ENCODE measurements around the gene MTMR10. TPM values are rescaled to one million over a fixed set of nuclear protein-coding genes. Genes with fewer than 3 reads are reported as not detected.

Gene MTMR10
- total RNA-seq, 4 donors from 2014 or later, result 16.6 to 41.2 (median 28.0) TPM

DNA sequence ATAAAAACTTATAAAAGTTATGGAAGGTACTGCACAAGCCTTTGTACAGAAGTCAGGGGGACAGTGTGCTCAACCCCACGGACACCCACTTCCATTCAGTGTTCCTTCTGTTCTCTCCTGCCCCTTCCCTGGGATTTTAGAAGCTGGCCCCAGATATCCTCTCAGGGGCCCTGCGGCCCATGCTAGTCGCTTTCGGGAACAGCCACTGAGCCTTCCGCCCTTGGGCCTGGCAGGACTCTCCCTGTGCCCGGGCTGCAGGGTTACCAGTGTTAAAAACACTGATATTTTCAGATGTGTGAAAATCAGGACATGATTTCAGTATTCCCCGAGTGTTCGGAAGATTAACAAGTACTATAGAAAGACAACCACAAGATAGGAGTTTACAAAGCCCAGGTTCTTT, 65.3 kb downstream of the MTMR10 start:
- no peak overlapping the region for H3K4me3 ChIP-seq
- H3K9me3 ChIP-seq, result no peaks in the 10 kb centered on the region
- no peaks in the 10 kb centered on the region for H3K27me3 ChIP-seq
- intact Hi-C loops (cut with DNase I), result no loop called here
- TF ChIP-seq POLR2A (IDR thresholded peaks at IDR 0.05), result no peak
- TF ChIP-seq, protein P1, sequence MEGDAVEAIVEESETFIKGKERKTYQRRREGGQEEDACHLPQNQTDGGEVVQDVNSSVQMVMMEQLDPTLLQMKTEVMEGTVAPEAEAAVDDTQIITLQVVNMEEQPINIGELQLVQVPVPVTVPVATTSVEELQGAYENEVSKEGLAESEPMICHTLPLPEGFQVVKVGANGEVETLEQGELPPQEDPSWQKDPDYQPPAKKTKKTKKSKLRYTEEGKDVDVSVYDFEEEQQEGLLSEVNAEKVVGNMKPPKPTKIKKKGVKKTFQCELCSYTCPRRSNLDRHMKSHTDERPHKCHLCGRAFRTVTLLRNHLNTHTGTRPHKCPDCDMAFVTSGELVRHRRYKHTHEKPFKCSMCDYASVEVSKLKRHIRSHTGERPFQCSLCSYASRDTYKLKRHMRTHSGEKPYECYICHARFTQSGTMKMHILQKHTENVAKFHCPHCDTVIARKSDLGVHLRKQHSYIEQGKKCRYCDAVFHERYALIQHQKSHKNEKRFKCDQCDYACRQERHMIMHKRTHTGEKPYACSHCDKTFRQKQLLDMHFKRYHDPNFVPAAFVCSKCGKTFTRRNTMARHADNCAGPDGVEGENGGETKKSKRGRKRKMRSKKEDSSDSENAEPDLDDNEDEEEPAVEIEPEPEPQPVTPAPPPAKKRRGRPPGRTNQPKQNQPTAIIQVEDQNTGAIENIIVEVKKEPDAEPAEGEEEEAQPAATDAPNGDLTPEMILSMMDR (IDR thresholded peaks at IDR 0.05), result no peak
- peaks cover 17 to 93% (median 28%) of the 10 kb centered on the region in 3 donors for H3K36me3 ChIP-seq
- no peak overlapping the region for H3K27ac ChIP-seq
- WGBS, 2 donors, result 92 to 97% methylated on average over 7 to 8 of the region's 8 CpGs
- H3K4me1 ChIP-seq, result no peaks in the 10 kb centered on the region
- no peak for DNase-seq

GRCh38 chr15:30925686-30926085, 65.7 kb downstream of the MTMR10 start:
- H3K27me3 ChIP-seq, result no peaks in the 10 kb centered on the region
- TF ChIP-seq, protein P1 (IDR thresholded peaks at IDR 0.05), result no peak
- TF ChIP-seq POLR2A (IDR thresholded peaks at IDR 0.05), result no peak
- no peaks in the 10 kb centered on the region for H3K4me1 ChIP-seq
- H3K27ac ChIP-seq, result no peak overlapping the region
- WGBS, 2 donors, result 85 to 100% methylated on average over 1 to 9 of the region's 9 CpGs
- H3K36me3 ChIP-seq, result peaks cover 17 to 93% (median 33%) of the 10 kb centered on the region in 3 donors
- no peak overlapping the region for H3K4me3 ChIP-seq
- no peak for DNase-seq
- intact Hi-C loops (cut with DNase I), result no loop called here
- no peaks in the 10 kb centered on the region for H3K9me3 ChIP-seq

GRCh38 chr15:30924353-30924752, 67.1 kb downstream of the MTMR10 start:
- Histone ChIP-seq H3K4me3 (no peak overlapping the region), H3K36me3 (peaks cover 17 to 98% (median 34%) of the 10 kb centered on the region in 3 donors), H3K9me3 (no peaks in the 10 kb centered on the region), H3K27ac (no peak overlapping the region), H3K27me3 (no peaks in the 10 kb centered on the region), H3K4me1 (no peaks in the 10 kb centered on the region)
- 69 to 86% methylated on average over 3 to 4 of the region's 5 CpGs for WGBS, 2 donors
- no peak for DNase-seq
- intact Hi-C loops (cut with DNase I), result no loop called here
- no peak for TF ChIP-seq POLR2A (IDR thresholded peaks at IDR 0.05)
- TF ChIP-seq, protein P1 (IDR thresholded peaks at IDR 0.05), result no peak

DNA sequence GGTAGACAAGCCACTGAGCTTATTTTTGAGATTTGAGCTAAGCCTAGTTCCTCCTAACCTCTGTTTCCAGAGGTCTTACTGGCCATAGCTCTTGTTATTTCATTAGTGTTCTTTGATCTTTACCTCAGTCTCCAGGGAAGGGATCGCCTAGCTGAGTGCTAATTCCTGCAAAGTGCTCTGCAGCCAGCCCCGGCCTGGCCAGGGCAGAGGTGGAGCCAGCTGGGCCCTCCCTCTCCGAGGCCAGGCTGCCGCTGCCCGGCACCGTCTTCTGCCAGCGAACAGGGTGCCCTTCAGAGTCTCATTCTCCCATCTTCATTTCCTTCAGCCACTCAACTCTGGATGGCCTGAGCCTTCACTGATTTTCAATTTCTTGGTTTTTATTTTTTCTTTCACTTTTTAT, 68.0 kb downstream of the MTMR10 start:
- Histone ChIP-seq H3K27me3 (no peaks in the 10 kb centered on the region), H3K36me3 (peaks cover 17 to 99% (median 34%) of the 10 kb centered on the region in 3 donors), H3K4me1 (no peaks in the 10 kb centered on the region), H3K9me3 (no peaks in the 10 kb centered on the region), H3K4me3 (no peak overlapping the region), H3K27ac (peak overlapping the region in 3 of 4 donors; percentile 4 to 47 (median 31))
- DNase-seq, result no peak
- intact Hi-C loops (cut with DNase I), result no loop called here
- WGBS, 2 donors, result 83 to 95% methylated on average over 7 of the region's 7 CpGs
- TF ChIP-seq, protein P1 (IDR thresholded peaks at IDR 0.05), result no peak
- no peak for TF ChIP-seq POLR2A (IDR thresholded peaks at IDR 0.05)

GRCh38 chr15:30922480-30923311, 68.7 kb downstream of the MTMR10 start:
- Histone ChIP-seq H3K4me1 (no peaks in the 10 kb centered on the region), H3K4me3 (no peak overlapping the region), H3K27ac (peak overlapping the region in 3 of 4 donors; percentile 4 to 47 (median 31)), H3K27me3 (no peaks in the 10 kb centered on the region), H3K36me3 (peaks cover 17 to 100% (median 34%) of the 10 kb centered on the region in 3 donors), H3K9me3 (no peaks in the 10 kb centered on the region)
- intact Hi-C loops (cut with DNase I), result no loop called here
- TF ChIP-seq, protein P1 (IDR thresholded peaks at IDR 0.05), result no peak
- no peak for TF ChIP-seq POLR2A (IDR thresholded peaks at IDR 0.05)
- DNase-seq, result no peak
- WGBS, 2 donors, result 78 to 79% methylated on average over 10 to 11 of the region's 14 CpGs
